BJ (cell line): Measurements from ENCODE around the gene ARID2. TPM values are rescaled to one million over a fixed set of nuclear protein-coding genes. Genes with fewer than 3 reads are reported as not detected.

Experiments
- CTCF ChIA-PET: fragments of 350-600 bp; formaldehyde crosslinking; extraction: SDS; loops from one replicate; lab custom pipeline; 2021; ENCODE audit warnings: antibody characterized with exemption, inconsistent platforms; lab: Yijun Ruan, JAX
- POLR2A ChIA-PET: fragments of 300-600 bp; sonication (Branson Sonifier 250); formaldehyde crosslinking; extraction: SDS; loops from one replicate; lab custom pipeline; 2021; ENCODE audit warnings: antibody characterized with exemption; lab: Charles Lee
- DNase-seq: peaks from one replicate; pipeline ENCODE4 v3.0.0-alpha.2; 2011; ENCODE audit warnings: low read depth
- H3K27me3 ChIP-seq: 2 replicates; pipeline ENCODE4 v1.6.0; 2011; ENCODE audit warnings: low read length; ENCODE audit not compliant: control insufficient read depth, insufficient read depth
- H3K36me3 ChIP-seq: 2 replicates; pipeline ENCODE4 v1.5.1; 2011; ENCODE audit warnings: low read length; ENCODE audit not compliant: control insufficient read depth, insufficient read depth
- H3K4me3 ChIP-seq: 2 replicates; pipeline ENCODE4 v1.5.1; 2011; ENCODE audit warnings: low read depth, mild to moderate bottlenecking, control low read depth, low read length
- CTCF ChIP-seq: IDR thresholded peaks from 2 replicates; pipeline ENCODE4 v1.5.1; 2011; ENCODE audit warnings: low read depth, mild to moderate bottlenecking, control low read depth, inconsistent platforms, low read length, moderate library complexity; ENCODE audit not compliant: insufficient read depth
- polyA plus RNA-seq: library from polyadenylated mRNA; depleted of rRNA; stranded (reverse); fragments of >200 nt; gene quantifications from 2 replicates; pipeline ENCODE4 v1.2.3, GENCODE V29; 2011

Gene ARID2
- polyA plus RNA-seq, 1 experiment, result 11.1 TPM

GRCh38 chr12:45816652-45817051, 87.1 kb downstream of the ARID2 start:
- no peak for DNase-seq
- POLR2A ChIA-PET, result no interaction called here
- CTCF ChIA-PET, result interaction anchor here (2.1 kb wide), 1 partner anchor 9 kb away, joined by 4 read pairs; no protein-coding TSS in a partner anchor
- Histone ChIP-seq H3K4me3 (no peak overlapping the region), H3K27me3 (no peaks in the 10 kb centered on the region), H3K36me3 (no peaks in the 10 kb centered on the region; the same call in 1 of the 2 replicates)
- no peak for TF ChIP-seq CTCF

DNA sequence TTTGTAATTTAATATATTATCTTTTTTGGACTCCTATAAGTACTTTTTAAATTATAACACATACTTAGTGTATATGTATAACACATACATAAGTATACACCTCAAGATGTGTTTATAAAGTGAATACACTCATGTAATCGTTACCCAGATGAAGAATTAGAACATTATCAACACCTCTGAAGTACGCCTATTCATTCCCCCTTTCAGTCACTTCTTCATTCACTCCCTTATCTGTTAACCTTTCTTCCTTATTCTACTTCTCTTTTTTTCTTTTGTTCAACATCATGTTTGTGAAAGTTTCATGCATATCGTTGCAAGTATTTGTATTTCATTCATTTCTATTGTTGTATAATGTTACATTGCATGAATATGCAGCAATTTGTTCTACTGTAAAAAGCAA, 98.5 kb downstream of the ARID2 start:
- TF ChIP-seq CTCF, result no peak
- Histone ChIP-seq H3K4me3 (no peak overlapping the region), H3K27me3 (no peaks in the 10 kb centered on the region), H3K36me3 (peaks cover 1% of the 10 kb centered on the region; the same call in 1 of the 2 replicates)
- ChIA-PET POLR2A (no interaction called here), CTCF (no interaction called here)
- DNase-seq, result no peak

- no peak for DNase-seq
- Histone ChIP-seq H3K4me3 (no peak overlapping the region), H3K27me3 (no peaks in the 10 kb centered on the region), H3K36me3 (peaks cover 1% of the 10 kb centered on the region; the same call in 1 of the 2 replicates)
- no peak for TF ChIP-seq CTCF
- CTCF ChIA-PET, result no interaction called here
- POLR2A ChIA-PET, result no interaction called here
These were observed 98.9 kb downstream of the ARID2 start for GRCh38 chr12:45828402-45828801.

GRCh38 chr12:45831590-45831989, 102.1 kb downstream of the ARID2 start:
- CTCF ChIA-PET, result interaction anchor here (0.7 kb wide), 1 partner anchor 31 kb away, joined by 3 read pairs; no protein-coding TSS in a partner anchor
- POLR2A ChIA-PET, result no interaction called here
- H3K27me3 ChIP-seq, result no peaks in the 10 kb centered on the region
- DNase-seq, result no peak
- H3K36me3 ChIP-seq, result no peaks in the 10 kb centered on the region
- H3K4me3 ChIP-seq, result no peak overlapping the region
- no peak for TF ChIP-seq CTCF

DNA sequence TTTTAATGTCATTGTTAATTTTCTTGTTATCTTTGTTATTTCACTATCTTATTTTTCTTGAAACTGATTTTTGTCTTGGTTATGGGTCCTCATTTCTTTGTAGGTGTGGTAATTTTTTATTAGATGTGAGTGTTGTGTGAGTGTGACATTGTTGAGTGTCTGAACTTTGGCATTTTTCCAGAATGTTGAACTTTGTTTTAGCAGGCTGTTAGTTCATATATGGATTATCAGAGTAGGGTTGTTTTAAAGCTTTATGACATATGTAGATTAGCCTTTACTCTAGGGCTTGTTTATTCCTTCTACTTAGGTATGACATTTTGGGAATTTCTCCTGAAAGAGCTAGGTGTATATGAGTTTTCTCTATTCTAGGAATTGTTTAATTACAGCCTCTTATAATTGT, 103.9 kb downstream of the ARID2 start:
- Histone ChIP-seq H3K36me3 (no peaks in the 10 kb centered on the region), H3K27me3 (no peaks in the 10 kb centered on the region), H3K4me3 (no peak overlapping the region)
- CTCF ChIA-PET, result no interaction called here
- TF ChIP-seq CTCF, result no peak
- no peak for DNase-seq
- POLR2A ChIA-PET, result no interaction called here
